Esophagus muscularis mucosa (tissue), 3 donors: ENCODE data around the gene SERTAD1.

Experiments used
- CTCF ChIP-seq, 3 experiments: fragments of 200-600 bp in 2 of 3; fragments of 450-650 bp in 1 of 3; sonication (generic) in 2 of 3; IDR thresholded peaks; one replicate each; pipeline ENCODE4 v1.5.1; 2017 to 2019; ENCODE audit warnings: antibody characterized with exemption in 3 of 3, mild to moderate bottlenecking in 2 of 3, moderate library complexity in 1 of 3
- POLR2A ChIP-seq: fragments of 450-650 bp; IDR thresholded peaks from one replicate; pipeline ENCODE4 v1.6.1; 2017; ENCODE audit warnings: antibody characterized with exemption, moderate library complexity, mild to moderate bottlenecking, low read depth
- POLR2AphosphoS5 ChIP-seq, 2 donors: sonication (generic); formaldehyde crosslinking; IDR thresholded peaks; one replicate each; pipeline ENCODE4 v1.6.1; 2017; ENCODE audit warnings: antibody characterized with exemption in 2 of 2

- TF ChIP-seq POLR2A: no peak
- no peak for TF ChIP-seq CTCF (IDR thresholded peaks at IDR 0.05)
- TF ChIP-seq POLR2AphosphoS5 (IDR thresholded peaks at IDR 0.05): peak; percentile 77 to 84
Measured at GRCh38 chr19:40416918-40417642, 8.7 kb downstream of the SERTAD1 start.
